Neuron (in vitro differentiated cells): ENCODE data around the gene CPNE5.
"Not testable (repeated sequence)": the region's sequence is repeated elsewhere in the genome, so short reads cannot be mapped to it uniquely, and the experiment has no call there.

ENCODE experiments used
- H2AFZ ChIP-seq: one replicate; pipeline ENCODE4 v1.6.1; 2013; ENCODE audit warnings: low read depth, mild to moderate bottlenecking, inconsistent platforms, low read length, moderate library complexity
- H3K27me3 ChIP-seq: one replicate; pipeline ENCODE4 v1.6.1; 2013; ENCODE audit warnings: low read length; ENCODE audit not compliant: insufficient read depth
- H3K36me3 ChIP-seq: one replicate; pipeline ENCODE4 v1.6.1; 2013; ENCODE audit warnings: low read length; ENCODE audit not compliant: insufficient read depth
- H3K4me1 ChIP-seq: one replicate; pipeline ENCODE4 v1.6.1; 2013; ENCODE audit warnings: low read length; ENCODE audit not compliant: insufficient read depth
- H3K4me3 ChIP-seq: 2 replicates; pipeline ENCODE4 v1.5.1; 2013; ENCODE audit warnings: mild to moderate bottlenecking, low read length, moderate library complexity
- H3K9me3 ChIP-seq: one replicate; pipeline ENCODE4 v1.6.1; 2013; ENCODE audit warnings: low read length

The CPNE5 gene

DNA sequence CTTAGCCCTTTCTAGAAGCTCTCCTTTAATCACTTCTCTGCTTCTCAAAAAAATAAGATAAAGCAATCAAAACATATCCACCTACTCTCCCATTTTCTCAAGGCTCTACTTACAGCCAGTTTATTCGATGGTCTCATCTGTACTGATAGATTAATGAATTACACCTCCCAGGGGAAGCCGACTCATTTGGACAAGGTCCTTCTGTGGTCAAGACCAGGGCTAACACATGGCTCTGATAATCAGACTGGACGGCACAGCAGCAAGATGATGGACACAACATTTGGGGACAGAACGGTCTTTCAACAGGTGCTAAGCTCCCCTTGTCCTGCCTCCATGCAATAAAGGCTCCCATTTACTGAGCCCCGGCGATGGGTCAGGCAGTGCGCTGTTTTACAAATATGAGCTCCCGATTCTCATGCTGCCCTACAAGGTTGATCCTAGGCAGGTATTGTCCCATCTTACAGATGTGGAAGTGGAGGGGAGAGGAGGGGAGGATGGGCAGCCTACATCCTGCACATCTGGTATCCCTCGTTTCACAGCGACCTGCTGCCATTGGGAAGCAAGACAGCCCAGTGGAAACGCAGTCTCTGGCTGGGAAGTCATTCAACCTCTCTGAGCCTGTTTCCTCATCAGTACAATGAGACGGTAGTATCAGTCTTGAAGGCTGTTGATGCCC lies 15.7 kb downstream of the CPNE5 start:
- H3K4me1 ChIP-seq: peaks cover 30% of the 10 kb centered on the region
- no peak overlapping the region for H2AFZ ChIP-seq
- no peak overlapping the region for H3K4me3 ChIP-seq
- no peaks in the 10 kb centered on the region for H3K27me3 ChIP-seq
- no peaks in the 10 kb centered on the region for H3K9me3 ChIP-seq
- no peaks in the 10 kb centered on the region for H3K36me3 ChIP-seq

DNA sequence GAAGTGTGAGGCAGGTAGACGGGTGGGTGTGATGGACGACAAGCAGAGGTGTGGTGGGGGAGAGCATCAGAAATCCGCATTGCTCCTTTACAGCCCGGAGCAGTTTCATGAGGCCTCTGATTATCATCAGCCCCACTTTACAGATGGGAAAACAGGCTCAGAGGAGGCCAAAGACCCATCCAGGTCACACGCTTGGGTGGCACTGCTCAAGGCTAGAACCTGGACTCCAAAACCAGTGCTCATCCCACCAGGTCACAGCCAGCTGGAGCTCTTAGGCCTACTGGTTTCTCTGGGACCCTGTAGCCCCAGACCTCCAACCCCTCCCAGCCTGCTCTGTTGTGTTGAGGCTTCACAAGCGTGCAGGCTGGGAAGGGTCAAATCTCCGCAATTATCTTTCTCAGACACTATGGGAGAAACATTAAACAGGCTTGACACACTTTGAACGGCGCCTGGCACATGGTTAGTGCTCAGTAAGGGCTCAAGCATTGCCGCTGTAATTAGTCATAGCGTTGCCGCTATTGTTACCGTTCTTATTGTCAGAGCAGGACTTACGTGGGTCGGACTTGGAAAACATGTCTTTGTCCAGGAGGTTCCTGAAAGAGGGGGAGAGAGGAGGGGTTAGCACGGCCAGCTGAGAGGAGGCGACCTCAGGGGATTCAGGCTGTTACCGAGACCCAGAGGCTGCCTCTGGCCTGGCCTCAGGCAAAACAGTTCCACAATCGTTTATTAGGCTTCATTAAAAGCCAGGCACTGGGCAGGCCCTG lies 16.6 kb downstream of the CPNE5 start:
- H3K4me3 ChIP-seq: peak overlapping the region; percentile 11
- H3K36me3 ChIP-seq: no peaks in the 10 kb centered on the region
- no peaks in the 10 kb centered on the region for H3K9me3 ChIP-seq
- H2AFZ ChIP-seq: no peak overlapping the region
- H3K4me1 ChIP-seq: peaks cover 25% of the 10 kb centered on the region
- no peaks in the 10 kb centered on the region for H3K27me3 ChIP-seq

DNA sequence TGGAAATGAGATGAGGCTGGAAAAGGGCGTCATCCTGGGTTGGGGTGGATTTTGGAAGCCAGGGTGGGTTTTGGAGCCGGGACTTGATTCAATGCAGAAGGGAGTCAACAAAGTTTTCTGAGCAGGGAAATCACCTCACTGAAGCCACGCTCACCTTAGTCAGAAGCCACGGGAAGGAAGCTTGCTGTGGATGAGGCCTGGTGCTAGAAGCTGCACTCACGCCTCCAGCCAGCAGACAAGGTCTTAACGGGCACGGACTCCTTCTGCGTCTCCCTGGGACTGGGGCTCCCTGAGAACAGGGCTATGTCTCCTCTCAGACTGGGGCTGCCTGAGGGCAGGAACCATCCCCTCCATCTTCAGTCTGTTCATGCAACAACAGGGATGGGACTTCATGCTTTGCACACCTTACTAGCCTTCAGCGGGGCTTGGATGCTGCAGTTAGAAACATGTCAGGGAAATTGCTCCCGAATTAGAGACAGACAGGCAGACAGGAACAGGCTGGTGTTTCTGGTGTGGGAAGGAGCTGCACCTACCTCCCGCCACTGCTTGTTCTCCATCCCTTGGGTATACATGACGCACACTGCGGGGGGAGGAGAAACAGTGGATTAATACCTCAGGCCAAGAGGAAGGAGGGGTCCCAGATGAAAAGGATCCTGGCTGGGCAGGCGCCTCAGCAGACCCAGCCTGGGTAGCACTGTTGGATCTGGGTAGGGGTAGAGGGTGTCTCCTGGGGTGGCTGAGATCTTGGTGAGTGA lies 17.5 kb downstream of the CPNE5 start:
- peaks cover 21% of the 10 kb centered on the region for H3K4me1 ChIP-seq
- H2AFZ ChIP-seq: no peak overlapping the region
- no peaks in the 10 kb centered on the region for H3K27me3 ChIP-seq
- H3K9me3 ChIP-seq: no peaks in the 10 kb centered on the region
- no peaks in the 10 kb centered on the region for H3K36me3 ChIP-seq
- H3K4me3 ChIP-seq: no peak overlapping the region

DNA sequence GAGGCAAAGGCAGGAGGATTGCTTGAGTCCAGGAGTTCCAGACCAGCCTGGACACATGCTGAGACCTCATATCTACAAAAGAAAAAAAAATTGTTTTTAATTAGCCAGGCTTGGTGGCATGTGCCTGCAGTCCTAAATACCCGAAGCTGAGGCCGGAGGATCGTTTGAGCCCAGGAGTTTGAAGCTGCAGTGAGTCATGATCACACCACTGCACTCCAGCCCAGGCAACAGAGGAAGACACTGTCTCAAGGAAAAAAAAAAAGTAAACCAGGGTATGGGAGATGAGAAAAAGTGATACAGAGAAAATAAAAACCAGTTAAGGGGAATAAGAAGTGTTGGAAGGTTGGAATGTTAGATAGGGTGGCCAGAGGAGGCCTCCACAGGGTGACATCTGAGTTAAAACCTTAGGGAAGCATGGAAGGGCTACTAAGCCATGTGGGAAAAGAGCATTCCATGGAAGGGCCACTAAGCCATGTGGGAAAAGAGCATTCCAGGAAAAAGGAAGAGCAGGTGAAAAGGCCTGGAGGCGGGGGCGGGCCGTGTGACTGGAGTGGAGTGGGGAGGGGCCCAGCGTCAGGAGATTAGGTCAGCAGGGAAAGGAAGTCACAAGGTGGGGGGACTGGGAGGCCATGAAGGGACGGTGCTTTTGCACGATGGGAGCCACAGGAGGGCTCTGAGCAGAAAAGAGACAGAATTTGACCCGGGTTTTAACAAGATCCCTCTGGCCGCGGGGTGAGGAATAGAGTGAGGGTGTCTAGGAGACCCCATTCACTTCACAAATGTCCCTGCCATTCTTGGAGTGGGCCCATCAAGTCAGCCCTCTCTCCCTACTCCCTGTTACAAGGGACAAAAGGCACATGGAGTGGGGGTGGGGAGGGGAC lies 18.3 kb downstream of the CPNE5 start:
- no peaks in the 10 kb centered on the region for H3K36me3 ChIP-seq
- H3K4me3 ChIP-seq: no peak overlapping the region
- no peaks in the 10 kb centered on the region for H3K9me3 ChIP-seq
- H3K27me3 ChIP-seq: no peaks in the 10 kb centered on the region
- H3K4me1 ChIP-seq: peaks cover 21% of the 10 kb centered on the region
- no peak overlapping the region for H2AFZ ChIP-seq

DNA sequence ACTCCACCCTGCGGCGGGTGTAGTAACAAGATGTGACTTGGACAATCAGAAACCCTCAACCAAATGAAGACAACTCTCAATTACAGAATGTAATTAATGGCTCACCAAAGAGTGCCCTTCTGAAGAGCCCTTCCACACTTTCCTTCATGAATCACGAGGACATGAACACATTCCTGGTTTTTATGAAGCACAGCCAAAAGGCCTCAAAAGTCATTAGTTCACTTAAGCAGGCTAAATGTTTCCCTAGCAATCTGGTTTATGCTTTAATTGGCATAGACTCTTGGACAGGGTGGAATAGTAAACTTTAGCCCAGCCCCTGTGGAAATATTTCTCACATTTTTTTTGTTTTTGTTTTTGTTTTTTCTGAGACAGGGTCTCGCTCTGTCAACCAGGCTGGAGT lies 20.5 kb downstream of the CPNE5 start:
- no peaks in the 10 kb centered on the region for H3K36me3 ChIP-seq
- H3K27me3 ChIP-seq: no peaks in the 10 kb centered on the region
- H2AFZ ChIP-seq: no peak overlapping the region
- H3K4me1 ChIP-seq: peaks cover 21% of the 10 kb centered on the region
- H3K4me3 ChIP-seq: no peak overlapping the region
- no peaks in the 10 kb centered on the region for H3K9me3 ChIP-seq

DNA sequence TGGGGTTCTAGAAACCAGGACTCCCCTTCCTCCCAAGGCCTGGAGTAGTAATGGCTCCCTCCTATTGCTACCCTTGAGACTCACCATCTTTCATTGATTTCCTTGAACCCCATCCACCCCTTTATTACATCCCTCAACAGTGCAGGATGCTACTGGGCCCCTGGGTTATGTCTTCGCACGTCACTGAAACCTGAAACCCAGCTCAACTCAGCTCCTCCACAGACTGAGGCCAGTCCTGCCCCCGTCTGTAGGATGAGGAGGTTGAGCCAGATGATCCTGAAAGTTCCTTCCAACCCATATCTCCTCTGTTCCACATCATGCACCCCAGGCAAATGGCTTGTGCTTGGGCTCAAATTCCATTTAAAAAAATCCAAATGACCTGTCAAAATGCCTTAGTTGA lies 21.4 kb downstream of the CPNE5 start:
- Histone ChIP-seq H2AFZ (no peak overlapping the region), H3K36me3 (no peaks in the 10 kb centered on the region), H3K4me1 (peaks cover 13% of the 10 kb centered on the region), H3K9me3 (no peaks in the 10 kb centered on the region), H3K4me3 (no peak overlapping the region), H3K27me3 (no peaks in the 10 kb centered on the region)

DNA sequence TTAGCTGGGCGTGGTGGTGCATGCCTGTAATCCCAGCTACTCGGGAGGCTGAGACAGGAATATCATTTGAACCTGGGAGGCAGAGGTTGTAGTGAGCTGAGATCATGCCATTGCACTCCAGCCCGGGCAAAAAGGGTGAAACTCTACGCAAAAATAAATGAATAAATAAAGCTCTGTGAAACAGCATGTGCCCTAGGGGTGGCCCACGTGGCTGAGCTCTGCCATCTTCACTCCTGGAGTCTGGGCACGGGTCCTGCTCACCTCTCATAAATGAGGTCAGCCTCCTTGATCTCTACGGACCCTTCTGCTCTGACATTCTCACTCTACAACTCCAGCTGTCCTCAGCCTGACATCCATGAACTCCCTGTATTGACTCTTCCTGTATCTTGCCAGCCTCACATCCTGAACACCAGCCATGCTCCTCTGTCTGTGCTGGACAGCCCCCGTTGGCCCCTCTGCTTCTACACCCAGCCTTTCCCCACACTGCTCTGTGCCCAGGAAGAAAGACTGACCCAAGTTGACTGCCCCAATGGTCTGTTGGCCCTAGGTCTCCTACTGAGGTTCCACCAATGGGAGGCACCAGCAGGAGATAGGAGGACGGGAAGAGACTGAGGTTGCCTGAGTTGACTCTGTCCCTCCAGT lies 21.9 kb downstream of the CPNE5 start:
- H3K9me3 ChIP-seq: no peaks in the 10 kb centered on the region
- no peaks in the 10 kb centered on the region for H3K36me3 ChIP-seq
- no peak overlapping the region for H3K4me3 ChIP-seq
- peaks cover 9% of the 10 kb centered on the region for H3K4me1 ChIP-seq
- H2AFZ ChIP-seq: no peak overlapping the region
- H3K27me3 ChIP-seq: no peaks in the 10 kb centered on the region

DNA sequence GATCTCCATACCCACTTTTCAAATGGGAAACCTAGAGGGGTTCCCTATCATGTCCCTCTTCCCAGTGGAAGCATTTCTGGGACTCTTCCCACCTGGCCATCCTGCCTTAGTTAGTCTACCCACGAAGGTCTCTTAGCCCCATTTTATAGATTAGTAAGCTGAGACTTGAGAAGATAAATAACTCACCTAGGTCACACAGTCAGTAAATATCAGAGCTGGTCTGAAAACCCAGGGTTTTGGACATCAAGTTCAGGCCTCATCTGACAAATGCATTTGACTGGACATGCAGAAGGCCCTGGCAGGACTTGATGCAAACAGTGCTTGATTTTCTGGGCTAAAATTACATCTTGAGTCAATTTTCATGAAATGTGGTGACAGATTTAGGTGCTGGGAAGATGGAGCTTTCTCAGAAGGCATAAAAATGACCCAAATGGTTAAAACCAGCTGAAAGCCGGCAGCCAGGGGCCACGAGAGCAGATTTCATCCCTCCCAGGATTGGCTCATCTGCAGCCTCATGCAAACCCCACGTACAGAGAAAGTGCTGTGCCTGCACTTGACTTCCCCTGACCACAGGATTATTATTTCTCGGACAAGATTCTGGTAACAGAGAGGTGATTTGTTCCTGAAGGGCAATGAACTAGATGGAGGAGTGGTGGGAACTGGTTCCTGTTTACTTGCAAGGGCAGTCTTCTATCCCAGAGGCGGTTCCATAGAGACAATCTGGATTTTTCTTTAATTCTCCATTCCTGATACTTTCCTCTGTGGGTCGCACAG lies 23.1 kb downstream of the CPNE5 start:
- Histone ChIP-seq H3K27me3 (no peaks in the 10 kb centered on the region), H2AFZ (no peak overlapping the region), H3K9me3 (no peaks in the 10 kb centered on the region), H3K4me1 (peaks cover 7% of the 10 kb centered on the region), H3K36me3 (no peaks in the 10 kb centered on the region), H3K4me3 (no peak overlapping the region)

DNA sequence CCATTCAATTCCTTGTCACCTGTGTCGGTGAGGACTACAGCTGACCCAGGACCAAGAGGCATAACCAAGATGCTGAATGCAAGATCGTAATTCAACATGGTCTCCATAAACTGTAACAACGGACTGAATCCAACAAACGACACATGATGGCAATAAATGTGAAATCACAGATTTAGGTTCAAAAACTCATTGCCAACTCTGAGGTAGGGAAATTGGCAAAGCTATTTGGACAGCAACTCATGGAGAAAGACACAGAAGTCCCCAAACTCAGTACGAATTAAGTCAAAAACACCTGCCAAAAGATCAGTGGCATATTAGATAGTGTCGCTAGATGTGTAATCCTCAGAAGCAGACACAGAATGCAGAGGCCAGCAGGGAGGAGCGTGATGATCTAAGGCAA lies 25.0 kb downstream of the CPNE5 start:
- H3K27me3 ChIP-seq: no peaks in the 10 kb centered on the region
- H3K9me3 ChIP-seq: no peaks in the 10 kb centered on the region
- no peak overlapping the region for H2AFZ ChIP-seq
- no peak overlapping the region for H3K4me3 ChIP-seq
- H3K4me1 ChIP-seq: no peaks in the 10 kb centered on the region
- no peaks in the 10 kb centered on the region for H3K36me3 ChIP-seq

DNA sequence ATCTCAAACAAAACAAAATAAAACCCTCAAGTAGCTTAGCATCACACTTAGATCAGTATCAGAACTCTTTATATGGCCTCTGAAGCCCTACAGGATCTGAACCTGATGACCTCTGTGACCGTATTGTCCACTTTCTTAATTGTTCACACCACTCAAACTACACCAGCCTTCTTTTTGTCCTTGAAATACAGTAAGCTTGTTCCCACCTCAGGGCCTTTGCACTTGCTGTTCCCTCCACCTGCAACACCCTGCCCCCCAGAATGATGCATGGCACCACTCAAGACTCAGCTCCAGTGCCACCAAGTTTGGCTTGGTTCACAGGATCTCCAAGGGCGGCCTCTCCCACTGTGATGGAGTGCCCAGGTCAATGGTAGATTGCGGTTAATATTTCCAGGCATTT lies 25.7 kb downstream of the CPNE5 start:
- H3K4me1 ChIP-seq: no peaks in the 10 kb centered on the region
- no peaks in the 10 kb centered on the region for H3K36me3 ChIP-seq
- no peak overlapping the region for H2AFZ ChIP-seq
- no peaks in the 10 kb centered on the region for H3K9me3 ChIP-seq
- no peak overlapping the region for H3K4me3 ChIP-seq
- no peaks in the 10 kb centered on the region for H3K27me3 ChIP-seq

DNA sequence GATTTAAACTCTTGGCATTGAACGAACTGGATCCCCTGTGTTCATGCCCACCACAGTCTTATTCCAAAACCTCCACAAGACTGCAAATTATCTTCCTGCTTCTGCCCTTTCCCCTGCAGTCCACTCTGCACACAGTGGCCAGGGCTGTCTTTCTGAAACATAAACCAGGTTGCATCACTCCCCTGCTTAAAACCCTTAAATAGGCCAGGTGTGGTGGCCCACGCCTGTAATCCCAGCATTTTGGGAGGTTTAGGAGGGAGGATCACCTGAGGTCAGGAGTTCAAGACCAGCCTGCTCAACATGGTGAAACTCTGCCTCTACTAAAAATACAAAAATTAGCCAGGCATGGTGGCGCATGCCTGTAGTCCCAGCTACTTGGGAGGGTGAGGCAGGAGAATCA lies 26.2 kb downstream of the CPNE5 start:
- H2AFZ ChIP-seq, H3K27me3 ChIP-seq, H3K4me3 ChIP-seq, H3K4me1 ChIP-seq, H3K9me3 ChIP-seq, H3K36me3 ChIP-seq: not testable (repeated sequence)
